AG20443 (cell line): ENCODE data around the gene NSA2.
A peak's percentile ranks its signal among the peaks of the same experiment; 100 is the strongest.
"Not testable (repeated sequence)": the region's sequence is repeated elsewhere in the genome, so short reads cannot be mapped to it uniquely, and the experiment has no call there.

Experiments
- DNase-seq: peaks from one replicate; pipeline ENCODE4 v3.0.0; 2012; ENCODE audit warnings: low spot score, mixed read lengths

NSA2 gene

GRCh38 chr5:74766849-74767578 is at the start of gene NSA2, which contains the start of gene GFM2:
TSS of gene NSA2 (plus strand) at chr5:74767249. CDS start at chr5:74767361, 112 bp downstream.
TSS of gene GFM2 (minus strand) at chr5:74767117. CDS start at chr5:74763742, 3,375 bp downstream.
- peak; percentile 94 for DNase-seq

GRCh38 chr5:74717596-74717995 is 49.5 kb upstream of the NSA2 start:
- no peak for DNase-seq

DNA sequence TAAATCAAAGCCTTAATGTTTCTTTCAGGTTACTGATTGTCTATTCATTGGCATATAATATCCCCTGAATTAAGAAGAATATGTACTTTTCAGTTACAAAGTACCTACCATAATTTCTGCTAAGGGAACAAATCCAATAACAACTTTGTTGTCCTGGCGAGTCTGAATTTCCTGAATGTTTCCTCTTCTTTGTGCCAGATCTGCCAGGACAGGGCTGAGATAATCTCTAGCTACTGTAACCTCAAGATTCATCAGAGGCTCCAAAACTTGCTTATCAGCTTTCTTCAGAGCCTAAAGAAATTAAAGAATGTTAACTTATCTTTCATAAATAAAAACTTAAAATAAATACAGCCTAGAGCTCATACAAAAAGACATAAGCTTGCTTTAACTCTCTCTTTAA is 44.8 kb upstream of the NSA2 start:
- no peak for DNase-seq

DNA sequence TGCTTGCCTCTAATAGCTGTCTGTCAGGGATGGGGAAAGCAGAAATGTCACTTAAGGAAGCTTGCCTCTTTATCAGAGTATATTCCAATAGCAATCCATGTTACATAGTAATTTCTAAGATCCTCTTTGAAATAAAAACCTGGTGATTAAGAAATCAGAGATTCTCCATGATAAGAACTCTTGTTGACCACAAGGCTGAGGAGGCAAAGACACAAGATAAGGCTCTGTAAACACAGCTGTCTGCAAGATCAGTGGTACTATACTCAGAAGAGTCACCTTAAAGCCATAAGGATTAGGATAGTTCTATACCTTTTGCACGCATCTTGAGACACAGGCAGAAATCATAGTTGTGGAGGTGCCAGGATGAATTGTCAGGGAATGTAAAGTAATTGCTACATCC is 41.7 kb upstream of the NSA2 start:
- no peak for DNase-seq

DNA sequence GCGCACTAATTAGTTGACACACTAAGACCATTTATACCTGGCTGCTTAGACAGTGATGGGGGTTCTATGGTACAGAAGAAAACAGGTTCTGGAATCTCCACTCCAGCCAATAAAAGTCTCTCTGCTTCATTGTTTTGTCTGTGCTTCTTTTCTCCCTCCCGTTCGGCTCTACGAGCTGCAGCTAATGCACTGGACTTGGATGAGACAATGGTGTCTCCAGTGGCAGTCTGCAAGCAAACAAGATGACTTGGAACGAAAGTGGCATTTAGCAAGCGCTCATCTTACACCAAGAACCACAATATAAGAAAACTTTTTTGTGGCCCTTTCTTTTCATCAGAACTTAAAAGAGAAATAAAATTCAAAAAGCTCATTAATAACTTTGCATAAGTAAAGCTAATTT is 30.3 kb upstream of the NSA2 start:
- DNase-seq: no peak

- DNase-seq: no peak
These were observed 28.6 kb upstream of the NSA2 start for GRCh38 chr5:74738406-74738805.

DNA sequence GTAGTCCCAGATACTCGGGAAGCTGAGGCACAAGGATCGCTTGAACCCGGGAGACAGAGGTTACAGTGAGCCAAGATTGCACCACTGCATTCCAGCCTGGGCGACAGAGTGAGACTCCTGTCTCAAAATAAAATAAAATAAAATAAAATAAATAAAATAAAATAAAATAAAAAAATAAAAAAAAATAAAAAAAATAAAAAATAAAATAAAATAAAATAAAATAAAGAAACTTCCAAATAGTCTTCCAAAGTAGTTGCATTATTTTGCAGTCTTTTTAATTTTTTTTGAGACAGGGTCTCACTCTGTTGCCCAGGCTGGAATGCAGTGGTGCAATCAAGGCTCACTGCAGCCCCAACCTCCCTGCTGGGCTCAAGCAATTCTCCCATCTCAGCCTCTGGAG is 18.3 kb upstream of the NSA2 start:
- DNase-seq: not testable (repeated sequence)

GRCh38 chr5:74761241-74761640 is 5.8 kb upstream of the NSA2 start:
- DNase-seq: no peak

- peak; percentile 15 for DNase-seq
These were observed 4.5 kb upstream of the NSA2 start for GRCh38 chr5:74762599-74762998.

DNA sequence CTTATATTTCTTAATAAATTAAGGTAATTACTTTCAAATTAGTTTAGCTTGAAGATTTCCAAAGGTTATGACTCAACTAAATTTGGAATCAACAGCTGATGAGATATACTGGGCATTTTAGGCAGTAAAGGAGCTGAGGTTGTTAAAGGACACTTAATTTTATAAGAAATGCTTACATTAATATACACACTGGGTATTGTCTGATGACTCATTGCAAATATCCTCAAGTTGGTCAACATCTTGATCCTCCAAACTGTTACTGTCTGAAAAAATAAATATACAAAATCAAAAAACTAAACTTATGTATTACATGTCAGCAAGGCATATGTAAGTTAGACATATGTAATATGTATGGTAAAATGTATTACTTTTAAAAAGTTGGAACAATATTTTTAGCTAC is 3.5 kb upstream of the NSA2 start:
- DNase-seq: no peak

GRCh38 chr5:74765201-74765600 is 1.8 kb upstream of the NSA2 start:
- no peak for DNase-seq

DNA sequence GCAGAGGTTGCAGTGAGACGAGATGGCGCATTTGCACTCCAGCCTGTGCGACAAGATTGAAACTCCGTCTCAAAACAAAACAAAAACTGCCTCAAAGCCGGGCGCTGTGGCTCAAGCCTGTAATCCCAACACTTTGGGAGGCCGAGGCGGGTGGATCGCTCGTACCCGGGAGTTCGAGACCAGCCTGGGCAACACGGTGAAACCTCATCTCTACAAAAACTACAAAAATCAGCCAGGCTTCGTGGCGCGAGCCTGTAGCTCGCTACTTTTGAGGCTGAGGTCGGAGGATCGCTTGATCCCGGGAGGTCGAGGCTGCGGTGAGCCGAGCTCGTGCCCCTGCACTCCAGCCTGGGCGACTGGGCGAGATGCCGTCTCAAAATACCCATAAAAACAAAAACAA is 1.1 kb upstream of the NSA2 start:
- no peak for DNase-seq

- peak; percentile 44 for DNase-seq
These were observed 616 bp upstream of the NSA2 start for GRCh38 chr5:74766418-74766848.

- DNase-seq: peak; percentile 46
These were observed 497 bp downstream of the NSA2 start for GRCh38 chr5:74767579-74767913.

- no peak for DNase-seq
These were observed 5.3 kb downstream of the NSA2 start for GRCh38 chr5:74772359-74772758.

DNA sequence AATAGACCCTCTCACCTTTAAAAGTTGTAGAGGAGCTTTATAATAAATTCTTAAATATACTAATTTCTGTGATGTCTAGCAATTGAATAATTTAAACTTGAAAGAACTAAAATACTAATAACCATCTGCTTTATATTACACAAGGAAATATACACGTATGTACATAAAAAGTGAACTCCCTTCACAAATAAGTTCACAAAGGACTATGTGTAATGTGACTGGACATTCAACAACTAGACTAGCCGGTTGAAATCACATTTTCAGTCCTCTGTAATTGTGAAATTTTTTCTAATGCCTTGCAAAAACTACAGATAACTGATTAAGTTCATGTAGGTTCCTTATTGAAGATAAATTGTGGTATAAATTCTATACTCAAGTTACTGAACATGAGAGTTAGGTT is 11.6 kb downstream of the NSA2 start:
- no peak for DNase-seq

GRCh38 chr5:74786851-74787250 is 19.8 kb downstream of the NSA2 start:
- DNase-seq: no peak

GRCh38 chr5:74787424-74787823 is 20.4 kb downstream of the NSA2 start:
- DNase-seq: no peak

DNA sequence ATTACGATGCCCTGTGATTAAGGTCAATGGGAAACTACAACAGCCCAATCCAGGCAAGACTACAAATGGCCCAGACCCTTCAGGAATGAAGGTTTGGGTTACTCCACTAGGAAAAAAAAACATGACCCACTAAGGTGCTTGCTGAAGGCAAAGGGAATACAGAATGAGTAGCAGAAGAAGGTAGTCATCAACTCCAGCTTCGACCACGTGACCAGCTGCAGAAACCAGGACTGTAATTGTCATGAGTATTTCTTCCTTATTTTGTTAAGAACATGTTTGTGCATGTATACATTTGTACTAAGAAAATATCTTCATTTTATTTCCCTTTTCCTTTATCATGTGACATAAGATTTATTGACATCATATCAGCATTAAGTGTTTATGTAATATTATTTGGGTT is 24.6 kb downstream of the NSA2 start:
- DNase-seq: not testable (repeated sequence)

DNA sequence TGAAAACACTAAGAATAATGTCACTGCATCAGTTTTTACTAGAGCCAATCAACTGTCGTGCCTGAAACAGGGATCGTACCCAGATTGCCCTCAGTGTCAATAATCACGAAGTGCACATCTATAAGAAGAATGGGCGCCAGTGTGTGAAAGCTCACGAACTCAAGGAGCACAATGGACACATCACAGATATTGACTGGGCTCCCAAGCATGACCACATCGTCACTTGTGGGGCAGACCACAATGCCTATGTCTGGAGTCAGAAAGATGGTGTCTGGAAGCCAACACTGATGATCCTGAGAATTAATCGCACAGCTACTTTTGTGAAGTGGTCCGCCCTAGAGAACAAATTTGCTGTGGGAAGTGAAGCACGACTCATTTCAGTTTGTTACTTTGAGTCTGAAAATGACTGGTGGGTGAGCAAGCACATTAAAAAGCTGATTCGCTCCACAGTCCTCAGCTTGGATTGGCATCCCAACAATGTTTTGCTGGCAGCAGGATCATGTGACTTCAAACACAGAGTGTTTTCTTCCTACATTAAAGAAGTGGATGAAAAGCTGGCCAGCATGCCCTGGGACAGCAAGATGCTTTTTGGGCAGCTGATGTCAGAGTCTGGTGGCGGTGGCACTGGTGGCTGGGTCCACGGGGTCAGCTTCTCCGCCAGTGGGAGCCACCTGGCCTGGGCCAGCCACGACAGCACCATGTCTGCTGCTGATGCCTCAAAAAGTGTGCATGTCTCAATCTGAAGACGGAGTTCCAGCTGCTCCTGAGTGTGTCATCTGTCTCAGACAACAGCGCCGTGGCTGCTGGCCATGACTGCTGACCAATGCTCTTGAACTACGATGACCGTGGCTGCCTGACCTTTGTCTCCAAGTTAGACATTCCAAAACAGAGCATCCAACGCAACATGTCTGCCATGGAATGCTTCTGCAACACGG is 32.2 kb downstream of the NSA2 start:
- no peak for DNase-seq

- no peak for DNase-seq
These were observed 34.1 kb downstream of the NSA2 start for GRCh38 chr5:74801197-74801596.

GRCh38 chr5:74801941-74802340 is 34.9 kb downstream of the NSA2 start:
- no peak for DNase-seq

- DNase-seq: no peak
These were observed 43.9 kb downstream of the NSA2 start for GRCh38 chr5:74810915-74811314.
